CD4-positive, alpha-beta T cell (primary cell): ENCODE results near the gene TBX5. TPM values are rescaled to one million over a fixed set of nuclear protein-coding genes. Genes with fewer than 3 reads are reported as not detected.

Experiments
- ATAC-seq: fragments of 200-7000 bp; cut with Tn5 transposase; one replicate; pipeline ENCODE4 v1.10.0; 2022; ENCODE audit warnings: mild to moderate bottlenecking; ENCODE audit not compliant: poor library complexity
- CTCF ChIA-PET: fragments of 350-600 bp; sonication (Branson Sonifier 250); formaldehyde crosslinking; loops from one replicate; lab custom pipeline; 2021; ENCODE audit warnings: antibody characterized with exemption, inconsistent platforms; lab: Charles Lee
- POLR2A ChIA-PET: fragments of 350-600 bp; sonication (Branson Sonifier 250); formaldehyde crosslinking; loops from one replicate; lab custom pipeline; 2021; ENCODE audit warnings: antibody characterized with exemption, inconsistent platforms; lab: Charles Lee
- DNase-seq, 14 experiments: peaks; one replicate each; pipeline ENCODE4 v3.0.0-alpha.2; 2013 to 2020; ENCODE audit warnings: mixed read lengths in 2 of 14
- H3K27ac ChIP-seq, 2 donors: one replicate each; pipeline versions ENCODE4 v1.5.1 to v1.7.0; 2013; ENCODE audit warnings: low read length in 2 of 2, low read depth in 1 of 2, mild to moderate bottlenecking in 1 of 2
- H3K27me3 ChIP-seq, 2 experiments: 1 replicate in 1 of 2; 2 replicates in 1 of 2; pipeline versions ENCODE4 v1.6.1 to v1.7.0; 2013; ENCODE audit warnings: low read length in 2 of 2, control low read depth in 1 of 2, mild to moderate bottlenecking in 1 of 2, moderate library complexity in 1 of 2; ENCODE audit not compliant: insufficient read depth in 2 of 2, control insufficient read depth in 1 of 2
- H3K36me3 ChIP-seq: one replicate; pipeline ENCODE4 v1.6.1; 2013; ENCODE audit warnings: low read length, control low read depth; ENCODE audit not compliant: insufficient read depth
- H3K4me1 ChIP-seq: one replicate; pipeline ENCODE4 v1.6.1; 2013; ENCODE audit warnings: low read length, control low read depth; ENCODE audit not compliant: insufficient read depth
- H3K4me3 ChIP-seq: one replicate; pipeline ENCODE4 v1.5.1; 2013; ENCODE audit warnings: mild to moderate bottlenecking, low read length, moderate library complexity
- H3K9me3 ChIP-seq, 2 experiments: 1 replicate in 1 of 2; 2 replicates in 1 of 2; pipeline versions ENCODE4 v1.6.1 to v1.7.0; 2013; ENCODE audit warnings: low read length in 2 of 2, mild to moderate bottlenecking in 2 of 2, control low read depth in 1 of 2, moderate library complexity in 1 of 2; ENCODE audit not compliant: control insufficient read depth in 1 of 2, insufficient read depth in 1 of 2
- H3K27ac Mint-ChIP-seq: one replicate; pipeline ENCODE4 v1.8.0; 2020; ENCODE audit warnings: mixed read lengths
- H3K27me3 Mint-ChIP-seq: one replicate; pipeline ENCODE4 v1.8.0; 2021; ENCODE audit warnings: mixed read lengths
- H3K36me3 Mint-ChIP-seq: one replicate; pipeline ENCODE4 v1.8.0; 2021; ENCODE audit warnings: low read depth, mixed read lengths
- H3K4me1 Mint-ChIP-seq: one replicate; pipeline ENCODE4 v1.8.0; 2021; ENCODE audit warnings: low read depth, mixed read lengths
- H3K4me3 Mint-ChIP-seq: one replicate; pipeline ENCODE4 v1.8.0; 2020; ENCODE audit warnings: mild to moderate bottlenecking, mixed read lengths
- H3K9me3 Mint-ChIP-seq: one replicate; pipeline ENCODE4 v1.8.0; 2020; ENCODE audit warnings: mixed read lengths
- intact Hi-C, 2 experiments: fragments of 100-400 bp; cut with DNase I in 1 of 2; cut with micrococcal nuclease in 1 of 2; formaldehyde crosslinking; loops; one replicate each; pipeline versions ENCODE4 v1.15.1 to v1.9.0; 2023 to 2025; cut with DNase I, micrococcal nuclease
- total RNA-seq, 174 experiments: library from RNA in 2 of 174; stranded (reverse) in 2 of 174; gene quantifications; one replicate each; pipeline ENCODE4 v1.2.3 and lab custom pipeline; 2021 to 2026
- TF ChIP-seq, protein P1 (sequence below): fragments of 200-600 bp; IDR thresholded peaks from one replicate; pipeline ENCODE4 v1.8.0; 2022; ENCODE audit warnings: antibody characterized with exemption, mild to moderate bottlenecking

TBX5 gene
- total RNA-seq, 2 experiments from 2014 or later, result not detected

DNA sequence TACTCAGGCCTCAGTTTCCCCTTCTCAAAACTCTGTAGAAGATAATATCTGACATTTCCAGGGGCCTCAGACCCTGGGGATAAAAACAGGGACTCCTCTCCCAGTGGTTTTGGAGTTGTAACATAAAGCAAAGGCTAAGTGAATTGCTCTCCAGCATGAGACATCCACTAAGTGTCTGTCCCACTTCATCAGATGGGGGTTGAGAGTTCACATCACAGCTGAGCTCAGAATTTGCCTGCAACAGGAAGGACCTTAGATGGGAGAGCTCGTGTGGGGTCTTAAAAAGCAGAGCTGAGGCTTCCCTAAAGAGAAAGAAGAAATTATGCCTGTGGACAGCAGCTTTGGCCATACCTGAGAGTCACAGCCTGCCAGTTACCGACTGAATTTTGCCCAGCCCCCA lies 61.1 kb downstream of the TBX5 start:
- intact Hi-C loops, result no loop called here
- H3K27me3 ChIP-seq, result peaks cover 0 to 4% of the 10 kb centered on the region in 2 experiments
- no peaks in the 10 kb centered on the region for H3K36me3 ChIP-seq
- no peak overlapping the region for H3K27ac ChIP-seq
- Mint-ChIP-seq H3K27ac (no peak overlapping the region), H3K4me1 (no peaks in the 10 kb centered on the region), H3K4me3 (no peak overlapping the region), H3K36me3 (no peaks in the 10 kb centered on the region), H3K27me3 (peaks cover 9% of the 10 kb centered on the region), H3K9me3 (no peaks in the 10 kb centered on the region)
- DNase-seq (no peak), ATAC-seq (no peak)
- H3K9me3 ChIP-seq, result no peaks in the 10 kb centered on the region
- POLR2A ChIA-PET, result no interaction called here
- TF ChIP-seq, protein P1, sequence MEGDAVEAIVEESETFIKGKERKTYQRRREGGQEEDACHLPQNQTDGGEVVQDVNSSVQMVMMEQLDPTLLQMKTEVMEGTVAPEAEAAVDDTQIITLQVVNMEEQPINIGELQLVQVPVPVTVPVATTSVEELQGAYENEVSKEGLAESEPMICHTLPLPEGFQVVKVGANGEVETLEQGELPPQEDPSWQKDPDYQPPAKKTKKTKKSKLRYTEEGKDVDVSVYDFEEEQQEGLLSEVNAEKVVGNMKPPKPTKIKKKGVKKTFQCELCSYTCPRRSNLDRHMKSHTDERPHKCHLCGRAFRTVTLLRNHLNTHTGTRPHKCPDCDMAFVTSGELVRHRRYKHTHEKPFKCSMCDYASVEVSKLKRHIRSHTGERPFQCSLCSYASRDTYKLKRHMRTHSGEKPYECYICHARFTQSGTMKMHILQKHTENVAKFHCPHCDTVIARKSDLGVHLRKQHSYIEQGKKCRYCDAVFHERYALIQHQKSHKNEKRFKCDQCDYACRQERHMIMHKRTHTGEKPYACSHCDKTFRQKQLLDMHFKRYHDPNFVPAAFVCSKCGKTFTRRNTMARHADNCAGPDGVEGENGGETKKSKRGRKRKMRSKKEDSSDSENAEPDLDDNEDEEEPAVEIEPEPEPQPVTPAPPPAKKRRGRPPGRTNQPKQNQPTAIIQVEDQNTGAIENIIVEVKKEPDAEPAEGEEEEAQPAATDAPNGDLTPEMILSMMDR, result no peak
- no peaks in the 10 kb centered on the region for H3K4me1 ChIP-seq
- CTCF ChIA-PET, result no interaction called here
- H3K4me3 ChIP-seq, result no peak overlapping the region

DNA sequence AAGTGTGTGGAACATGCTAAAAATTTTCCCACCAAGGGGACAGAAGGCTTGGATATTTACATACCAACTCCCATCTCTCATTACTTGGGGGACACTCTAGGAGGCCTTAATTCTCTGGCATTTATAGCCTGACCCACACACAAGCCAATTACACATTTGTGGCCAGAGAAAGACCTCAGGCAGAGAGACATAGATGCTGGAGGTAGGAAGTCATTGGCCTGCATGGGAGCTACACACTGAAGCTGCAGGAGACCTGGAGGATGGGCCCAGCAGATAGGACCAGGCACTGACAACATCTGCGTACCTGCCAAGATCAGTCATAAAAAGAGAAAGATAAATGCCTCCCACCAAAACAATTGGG lies 61.7 kb downstream of the TBX5 start:
- no peaks in the 10 kb centered on the region for H3K36me3 ChIP-seq
- H3K27ac ChIP-seq, result no peak overlapping the region
- TF ChIP-seq, protein P1, result no peak
- ChIA-PET POLR2A (no interaction called here), CTCF (no interaction called here)
- Mint-ChIP-seq H3K27ac (no peak overlapping the region), H3K27me3 (peaks cover 9% of the 10 kb centered on the region), H3K36me3 (no peaks in the 10 kb centered on the region), H3K9me3 (no peaks in the 10 kb centered on the region), H3K4me1 (no peaks in the 10 kb centered on the region), H3K4me3 (no peak overlapping the region)
- intact Hi-C loops, result no loop called here
- DNase-seq, result no peak
- ATAC-seq, result no peak
- H3K9me3 ChIP-seq, result no peaks in the 10 kb centered on the region
- H3K4me3 ChIP-seq, result no peak overlapping the region
- no peaks in the 10 kb centered on the region for H3K4me1 ChIP-seq
- peaks cover 0 to 4% of the 10 kb centered on the region in 2 experiments for H3K27me3 ChIP-seq

- H3K4me3 ChIP-seq, result no peak overlapping the region
- peaks cover 0 to 5% of the 10 kb centered on the region in 2 experiments for H3K9me3 ChIP-seq
- DNase-seq (no peak), ATAC-seq (no peak)
- Mint-ChIP-seq H3K9me3 (no peaks in the 10 kb centered on the region), H3K36me3 (no peaks in the 10 kb centered on the region), H3K27me3 (peaks cover 9% of the 10 kb centered on the region), H3K4me1 (no peaks in the 10 kb centered on the region), H3K4me3 (no peak overlapping the region), H3K27ac (no peak overlapping the region)
- H3K27ac ChIP-seq, result no peak overlapping the region
- no peaks in the 10 kb centered on the region for H3K4me1 ChIP-seq
- ChIA-PET CTCF (no interaction called here), POLR2A (no interaction called here)
- TF ChIP-seq, protein P1, result no peak
- H3K27me3 ChIP-seq, result peaks cover 0 to 4% of the 10 kb centered on the region in 2 experiments
- no peaks in the 10 kb centered on the region for H3K36me3 ChIP-seq
- intact Hi-C loops, result no loop called here
Observed at GRCh38 chr12:114343585-114344302, 62.2 kb downstream of the TBX5 start.
